Activated CD4-positive, alpha-beta T cell treated with anti-CD3 and anti-CD28 coated beads, Interleukin-2, amount 50 U/mL, for 1 hour (primary cell): ENCODE data around the gene EBI3.
"Not testable (repeated sequence)": the region's sequence is repeated elsewhere in the genome, so short reads cannot be mapped to it uniquely, and the experiment has no call there.

Experiments used
- DNase-seq: peaks from one replicate; pipeline ENCODE4 v3.0.0-alpha.2; 2020

EBI3 gene

DNA sequence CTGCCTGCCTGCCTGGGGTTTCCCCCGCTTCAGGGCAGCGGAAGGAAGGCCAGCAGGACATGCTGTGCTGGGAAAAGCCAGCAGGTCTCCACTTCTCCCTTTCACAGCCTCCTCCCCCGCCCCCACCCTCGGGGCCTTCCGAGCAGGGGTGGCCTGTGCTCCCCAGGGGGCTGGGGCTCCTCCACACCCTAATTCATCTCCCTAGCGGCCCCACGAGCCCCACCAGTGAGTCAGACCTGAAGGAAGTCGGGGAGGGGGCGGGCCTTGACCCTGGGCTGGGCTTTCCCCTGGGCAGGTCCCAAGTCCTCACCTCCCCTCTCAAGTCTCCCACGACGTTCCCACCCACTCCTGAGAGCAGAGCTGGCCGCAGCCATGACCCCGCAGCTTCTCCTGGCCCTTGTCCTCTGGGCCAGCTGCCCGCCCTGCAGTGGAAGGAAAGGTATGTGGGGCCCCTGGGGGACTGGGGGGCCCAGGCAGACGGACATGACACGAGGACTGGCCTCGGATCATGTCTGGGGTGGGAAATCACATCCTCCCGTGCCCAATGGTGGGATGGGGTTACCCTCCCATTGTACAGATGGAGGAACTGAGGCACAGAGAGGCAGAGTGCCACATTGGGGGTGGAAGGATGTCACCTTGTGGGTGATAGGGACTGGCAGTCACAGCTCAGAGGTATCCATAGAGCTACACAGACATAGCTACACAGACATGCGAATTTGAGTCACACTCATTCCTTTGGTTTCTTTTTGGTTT, at the start of gene EBI3:
EBI3 (plus strand) TSS at position 345 of the 753 bp plus-strand sequence; CDS start at position 373, 28 bp downstream.
- DNase-seq: no peak

DNA sequence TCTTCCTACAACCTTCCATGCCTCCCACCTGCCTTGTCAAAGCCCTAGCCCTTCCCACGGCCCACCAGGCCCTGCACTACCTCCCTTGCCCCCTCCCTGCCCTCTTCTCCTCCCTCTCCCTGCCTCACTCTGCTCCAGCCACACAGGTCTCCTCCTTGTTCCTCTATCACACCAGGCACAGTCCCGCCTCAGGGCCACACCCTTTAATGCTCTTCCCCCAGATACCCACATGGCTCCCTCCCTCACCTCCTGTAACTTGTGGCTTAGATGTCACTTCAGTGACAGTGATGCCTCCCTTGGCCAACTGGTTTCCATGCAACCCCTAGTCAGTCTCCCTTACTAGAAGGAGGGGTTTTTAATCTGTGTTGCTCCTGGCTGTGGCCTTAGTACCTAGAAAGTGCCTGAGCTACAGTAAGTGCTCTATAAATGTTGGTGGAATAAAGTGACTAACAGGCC, 48.2 kb upstream of the EBI3 start:
- DNase-seq: no peak

DNA sequence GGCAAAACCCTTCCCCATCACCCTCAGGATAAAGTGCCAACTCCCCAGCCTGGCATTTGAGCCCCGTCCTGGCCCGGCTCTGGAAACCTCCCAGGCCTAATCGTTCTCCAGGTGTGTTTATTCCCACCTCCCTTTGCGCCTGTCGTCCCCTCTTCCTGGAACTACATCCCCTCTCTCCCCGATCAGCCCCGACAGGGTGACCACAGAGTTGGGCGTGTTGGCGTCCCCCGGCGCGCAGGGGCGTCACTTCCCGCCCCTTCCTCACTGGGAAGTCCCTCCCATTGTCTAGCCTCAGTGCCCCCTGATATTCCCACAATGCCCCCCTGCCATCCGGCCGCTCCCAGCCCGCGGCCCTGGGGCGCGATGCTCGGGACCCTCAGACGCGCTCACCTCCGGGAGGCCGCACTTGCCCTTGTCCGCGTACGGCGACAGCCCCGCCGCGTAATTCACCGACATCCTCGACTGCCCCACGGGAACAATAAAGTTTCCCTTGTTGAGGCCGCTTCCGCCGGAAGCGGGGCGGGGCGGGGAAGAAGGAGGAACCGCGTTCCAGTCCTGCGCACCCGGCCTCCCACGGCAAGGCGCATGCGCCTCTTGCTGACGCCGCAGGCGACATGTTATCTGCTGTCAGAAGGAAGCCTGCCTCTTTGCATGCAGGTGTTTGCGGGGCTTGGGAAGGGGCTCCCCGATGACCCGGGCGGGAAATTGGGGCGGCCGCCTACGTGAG, 47.1 kb upstream of the EBI3 start, which contains the start of the genes ANKRD24 and SIRT6:
ANKRD24 (plus strand) TSS at position 606 of the 727 bp plus-strand sequence. CDS start 3,737 bp downstream, outside the sequence.
SIRT6 (minus strand) TSS at position 480 of the 727 bp plus-strand sequence; CDS start at position 456, 24 bp downstream.
- peak; percentile 94 for DNase-seq

DNA sequence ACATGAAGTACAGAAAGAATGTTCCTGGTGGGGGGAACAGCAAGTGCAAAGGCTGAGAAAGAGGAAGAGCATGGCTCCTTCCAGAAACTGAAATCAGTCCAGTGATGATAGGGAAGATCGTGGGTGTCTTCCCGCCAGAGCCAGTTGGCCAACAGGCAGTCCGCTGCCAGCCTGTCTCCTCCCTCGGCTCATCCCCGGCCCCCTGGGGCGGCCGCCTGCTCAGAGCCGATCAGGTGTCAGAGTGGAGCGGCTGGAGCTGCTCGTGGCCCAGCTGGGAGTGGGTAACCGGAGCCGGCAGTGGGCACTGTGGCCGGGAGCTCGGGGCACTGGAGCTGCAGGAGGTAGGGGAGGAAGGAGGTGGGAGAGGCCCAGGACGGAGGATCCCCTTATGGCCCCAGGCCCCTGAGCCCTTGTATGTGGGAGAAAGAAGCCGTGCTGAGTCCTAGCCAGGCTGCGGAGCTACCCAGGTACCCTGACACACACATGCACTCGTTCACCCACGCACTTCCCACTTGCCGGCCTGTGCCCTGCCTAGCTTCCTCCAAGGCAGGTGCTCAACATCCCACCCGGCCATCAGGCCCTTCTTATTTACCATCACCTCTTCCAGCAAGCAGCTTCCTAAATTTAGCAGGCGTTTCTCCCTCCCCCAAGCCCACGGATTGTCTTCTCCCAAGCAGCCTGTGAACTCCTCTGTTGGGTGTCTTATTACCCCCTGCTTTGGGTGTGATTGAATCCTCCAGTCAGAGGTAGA, 45.2 kb upstream of the EBI3 start:
- DNase-seq: no peak

DNA sequence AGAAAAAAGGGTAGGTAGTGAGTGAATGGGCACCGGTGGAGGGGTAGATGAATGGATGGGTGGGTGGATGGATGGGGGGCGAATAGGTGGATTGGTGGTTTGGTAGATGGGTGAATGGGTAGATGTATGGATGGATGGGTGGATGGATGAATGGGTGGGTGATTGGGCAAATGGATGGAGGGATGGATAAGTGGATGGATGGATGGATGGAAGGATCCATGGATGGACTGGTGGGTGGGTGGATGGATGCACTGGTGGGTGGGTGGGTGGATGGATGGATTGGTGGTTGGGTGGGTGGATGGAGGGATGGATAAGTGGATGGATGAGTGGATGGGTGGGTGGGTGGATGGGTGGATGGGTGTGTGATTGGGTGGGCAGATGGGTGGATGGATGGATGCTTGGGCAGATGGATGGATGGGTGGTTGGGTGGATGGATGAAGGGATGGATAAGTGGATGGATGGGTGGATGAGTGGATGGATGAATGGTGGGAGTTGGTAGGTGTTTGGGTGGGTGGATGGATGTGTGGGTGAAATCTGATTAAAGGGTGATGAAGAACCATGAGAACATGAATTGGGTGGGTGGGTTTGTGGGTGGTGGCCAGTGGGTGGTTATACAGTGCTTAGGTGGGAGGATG, 44.5 kb upstream of the EBI3 start:
- no peak for DNase-seq

DNA sequence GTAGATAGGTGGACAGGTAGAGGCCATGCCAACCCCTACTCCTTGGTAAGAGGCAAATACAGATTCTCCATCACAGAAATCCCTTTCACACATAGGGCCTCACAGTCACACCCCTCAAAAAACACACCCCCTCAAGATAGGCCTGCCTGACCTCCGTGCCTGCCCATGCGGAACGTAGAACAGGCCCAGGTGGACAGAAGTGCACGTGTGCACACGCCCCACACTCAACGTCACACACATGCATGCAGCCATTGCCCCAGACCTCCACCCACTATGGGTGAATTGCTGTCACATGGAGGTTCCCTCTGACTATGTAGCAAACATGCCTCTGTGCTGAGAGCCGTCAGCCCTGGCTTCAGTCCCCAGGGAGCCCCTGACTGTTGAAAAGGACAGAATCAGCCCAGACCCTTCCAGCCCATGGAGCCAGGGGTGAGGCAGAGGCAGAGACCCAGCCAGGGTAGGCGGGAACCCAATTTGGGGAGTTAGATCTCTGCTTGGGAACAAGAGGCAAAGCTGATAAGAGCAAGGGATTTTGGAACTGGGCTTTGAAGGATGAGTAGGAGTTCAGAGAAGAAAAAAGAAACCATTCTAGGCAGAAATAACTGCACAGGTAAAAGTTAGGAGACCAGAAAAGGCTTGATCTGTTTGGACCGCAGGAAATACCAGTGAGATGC, 43.8 kb upstream of the EBI3 start:
- no peak for DNase-seq

DNA sequence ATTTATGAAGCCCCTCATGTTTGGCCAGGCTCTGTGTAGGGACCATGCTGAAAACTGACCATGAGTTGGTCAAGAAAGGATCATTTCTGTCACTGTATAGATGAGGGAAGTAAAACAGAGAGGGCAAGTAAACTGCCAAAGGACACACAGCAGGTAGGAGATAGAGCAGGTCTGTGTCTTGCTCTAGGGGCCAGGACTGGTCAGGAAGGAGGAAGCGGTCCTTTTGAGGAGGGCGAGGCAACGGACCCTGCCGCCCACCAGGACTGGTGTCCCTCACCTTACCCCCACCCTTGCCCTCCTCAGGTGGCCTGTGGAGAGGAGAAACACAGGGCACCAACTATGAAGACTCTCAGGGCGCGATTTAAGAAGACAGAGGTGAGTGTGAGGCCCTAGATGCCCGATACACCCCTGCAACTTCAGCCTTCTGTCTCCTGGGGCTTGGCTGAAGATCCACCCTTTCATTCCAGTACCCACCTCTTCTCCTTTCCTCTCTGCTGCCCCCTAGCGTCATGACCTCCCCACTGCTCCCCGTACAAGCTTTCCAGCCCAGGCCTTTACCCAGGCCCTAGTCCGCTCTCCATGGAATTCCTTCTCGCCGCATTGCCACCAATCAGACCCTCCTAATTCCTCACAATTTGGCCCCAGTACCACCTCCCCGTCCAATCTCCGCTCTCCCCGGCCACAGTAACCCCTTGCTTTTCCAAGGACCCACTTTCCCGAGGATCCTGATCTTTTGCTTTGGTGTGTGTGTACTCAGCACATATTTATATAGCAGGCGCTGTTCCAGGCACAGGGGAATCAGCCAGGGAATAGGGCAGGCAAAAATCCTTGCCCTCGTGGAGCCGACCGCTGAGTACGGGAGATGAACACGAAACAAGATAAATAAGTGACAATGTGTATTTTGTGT, 43.0 kb upstream of the EBI3 start:
- peak; percentile 76 for DNase-seq

DNA sequence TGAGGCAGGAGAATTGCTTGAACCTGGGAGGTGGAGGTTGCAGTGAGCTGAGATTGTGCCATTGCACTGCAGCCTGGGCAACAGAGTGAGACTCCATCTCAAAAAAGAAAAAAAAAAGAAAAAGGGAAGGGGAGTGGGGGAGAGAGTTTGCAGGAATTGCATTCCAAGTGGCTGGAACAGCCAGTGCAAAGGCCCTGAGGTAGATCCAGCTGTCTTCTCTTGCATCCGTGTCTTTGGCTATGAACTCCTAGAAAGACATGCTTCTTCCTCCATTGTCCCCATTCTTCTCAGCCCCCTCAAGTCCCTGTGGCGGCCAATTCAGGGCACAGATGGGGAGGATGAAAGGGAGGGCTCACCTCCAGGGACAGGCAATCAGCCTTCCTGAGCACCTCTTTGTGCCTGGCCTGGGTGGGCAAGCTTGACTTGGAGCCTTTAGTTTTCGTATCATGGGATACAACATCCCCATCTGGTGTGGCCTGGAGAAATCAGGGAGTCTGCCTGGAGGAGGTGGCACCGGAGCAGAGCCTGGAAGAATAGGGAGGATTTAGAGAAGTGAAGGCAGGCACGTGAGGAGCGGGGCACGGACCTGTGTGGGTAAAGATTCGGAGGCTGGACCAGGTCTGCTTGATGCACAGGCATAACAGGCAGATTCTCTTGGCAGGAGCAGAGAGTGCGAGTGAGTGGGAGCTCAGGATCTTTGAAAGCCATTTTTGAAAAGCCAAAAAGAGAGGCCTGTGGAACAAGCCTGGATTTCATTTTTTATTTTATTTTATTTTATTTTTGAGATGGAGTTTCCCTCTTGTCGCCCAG, 41.8 kb upstream of the EBI3 start:
- DNase-seq: no peak

DNA sequence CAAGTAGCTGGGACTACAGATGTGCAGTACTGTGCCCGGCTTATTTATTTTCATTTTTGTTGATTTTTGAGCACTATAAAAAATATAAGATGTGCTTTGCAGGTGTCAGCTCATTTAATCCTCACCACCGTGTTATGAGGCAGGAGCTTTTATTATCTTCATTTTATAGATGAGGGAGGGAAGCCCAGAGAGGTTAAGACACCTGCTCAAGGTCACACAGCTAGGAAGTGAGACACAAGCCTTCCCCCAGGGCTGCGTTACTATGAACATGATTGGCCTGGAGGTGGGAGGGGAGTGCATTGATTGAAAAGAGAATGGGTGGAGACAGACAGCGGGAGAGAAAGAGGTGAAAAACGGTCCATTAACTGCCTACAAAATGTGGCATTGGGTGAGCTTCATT, 39.7 kb upstream of the EBI3 start:
- DNase-seq: no peak

DNA sequence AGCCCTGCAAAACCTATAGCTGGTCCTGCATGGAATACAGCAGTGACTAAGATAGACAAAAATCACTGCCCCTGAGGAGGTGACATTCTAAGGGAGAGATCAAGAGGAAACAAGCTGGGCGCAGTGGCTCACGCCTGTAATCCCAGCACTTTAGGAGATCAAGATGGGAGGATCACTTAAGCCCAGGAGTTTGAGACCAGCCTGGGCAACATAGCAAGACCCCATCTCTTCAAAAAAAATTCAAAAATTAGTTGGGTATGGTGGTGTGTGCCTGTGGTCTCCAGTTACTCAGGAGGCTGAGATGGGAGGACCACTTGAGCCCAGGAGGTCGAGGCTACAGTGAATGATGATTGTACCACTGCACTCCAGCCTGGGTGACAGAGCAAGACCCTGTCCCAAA, 36.8 kb upstream of the EBI3 start:
- not testable (repeated sequence) for DNase-seq

DNA sequence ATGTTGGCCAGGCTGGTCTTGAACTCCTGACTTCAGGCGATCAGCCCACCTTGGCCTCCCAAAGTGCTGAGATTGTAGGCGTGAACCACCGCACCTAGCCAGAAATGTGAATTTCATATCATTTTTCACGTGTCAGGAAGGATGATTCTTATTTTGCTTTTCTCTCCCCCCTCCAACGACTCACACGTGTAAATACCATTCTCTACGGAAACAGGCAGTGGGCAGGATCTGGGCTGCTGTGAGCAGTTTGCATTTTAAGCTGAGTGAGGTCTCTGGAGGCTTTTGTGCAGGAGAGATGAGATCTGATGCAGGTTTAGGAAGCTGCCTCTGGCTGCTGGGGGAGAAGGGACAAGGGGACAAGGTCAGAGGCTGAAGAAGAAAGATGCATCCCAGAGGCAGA, 35.0 kb upstream of the EBI3 start:
- DNase-seq: no peak

DNA sequence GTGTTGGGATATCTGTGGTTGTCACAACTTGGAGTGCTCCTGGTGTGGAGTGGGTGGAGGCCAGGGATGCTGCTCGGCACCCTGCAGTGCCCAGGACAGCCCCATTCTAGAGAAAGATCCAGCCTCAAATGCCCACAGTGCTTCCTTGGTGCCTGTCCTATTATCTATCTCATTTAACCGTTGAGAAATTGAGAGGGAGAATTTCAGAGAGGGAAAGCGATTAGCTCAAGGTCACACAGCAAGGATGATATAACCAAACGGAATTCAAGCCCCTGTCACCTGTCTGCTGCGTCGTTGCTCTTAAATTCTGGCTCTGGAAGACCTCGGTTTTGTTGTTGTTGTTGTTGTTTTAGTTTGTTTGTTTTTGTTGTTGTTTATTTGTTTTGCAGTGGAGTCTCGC, 33.3 kb upstream of the EBI3 start:
- DNase-seq: no peak

DNA sequence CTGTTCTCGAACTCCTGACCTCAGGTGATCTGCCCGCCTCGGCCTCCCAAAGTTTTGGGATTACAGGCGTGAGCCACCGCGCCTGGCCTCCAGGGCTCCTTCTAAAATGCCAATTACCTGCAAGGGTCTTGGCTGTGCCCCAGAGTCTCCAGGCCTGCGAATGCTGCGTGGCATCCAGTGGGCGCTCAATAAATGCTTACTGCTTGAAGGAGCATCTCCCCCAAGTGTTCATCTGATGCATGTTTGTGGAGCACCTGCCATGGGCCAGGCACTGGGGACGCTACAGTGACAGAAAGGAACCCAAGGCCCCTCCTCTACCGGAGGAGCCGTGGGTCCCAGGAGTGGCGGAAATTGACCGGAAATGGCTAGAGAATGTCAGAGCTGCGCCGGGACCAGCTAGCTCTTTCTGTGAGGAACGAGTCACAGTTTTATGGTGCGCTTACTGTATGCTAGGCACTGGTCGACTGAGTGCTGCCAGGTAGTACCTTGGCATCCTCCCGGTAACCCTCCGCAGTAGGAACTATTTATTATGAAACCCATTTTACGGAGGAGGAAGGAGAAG, 32.7 kb upstream of the EBI3 start:
- no peak for DNase-seq

DNA sequence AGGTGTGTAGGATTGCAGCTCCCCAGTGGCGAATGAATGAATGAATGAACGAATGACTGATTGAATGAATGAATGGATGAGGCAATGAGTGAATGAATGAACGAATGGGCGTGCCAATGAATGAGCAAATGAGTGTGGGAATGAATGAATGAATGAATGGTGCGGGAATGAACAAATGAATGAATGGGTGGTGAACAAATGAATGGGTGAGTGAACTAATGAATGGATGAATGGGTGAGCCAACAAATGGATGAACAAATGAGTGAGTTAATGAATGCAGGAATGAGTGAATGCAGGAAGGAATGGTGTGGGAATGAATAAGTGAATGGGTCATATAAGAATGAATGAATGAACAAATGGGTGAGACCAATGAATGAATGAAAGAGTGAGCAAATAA, 32.1 kb upstream of the EBI3 start:
- no peak for DNase-seq

DNA sequence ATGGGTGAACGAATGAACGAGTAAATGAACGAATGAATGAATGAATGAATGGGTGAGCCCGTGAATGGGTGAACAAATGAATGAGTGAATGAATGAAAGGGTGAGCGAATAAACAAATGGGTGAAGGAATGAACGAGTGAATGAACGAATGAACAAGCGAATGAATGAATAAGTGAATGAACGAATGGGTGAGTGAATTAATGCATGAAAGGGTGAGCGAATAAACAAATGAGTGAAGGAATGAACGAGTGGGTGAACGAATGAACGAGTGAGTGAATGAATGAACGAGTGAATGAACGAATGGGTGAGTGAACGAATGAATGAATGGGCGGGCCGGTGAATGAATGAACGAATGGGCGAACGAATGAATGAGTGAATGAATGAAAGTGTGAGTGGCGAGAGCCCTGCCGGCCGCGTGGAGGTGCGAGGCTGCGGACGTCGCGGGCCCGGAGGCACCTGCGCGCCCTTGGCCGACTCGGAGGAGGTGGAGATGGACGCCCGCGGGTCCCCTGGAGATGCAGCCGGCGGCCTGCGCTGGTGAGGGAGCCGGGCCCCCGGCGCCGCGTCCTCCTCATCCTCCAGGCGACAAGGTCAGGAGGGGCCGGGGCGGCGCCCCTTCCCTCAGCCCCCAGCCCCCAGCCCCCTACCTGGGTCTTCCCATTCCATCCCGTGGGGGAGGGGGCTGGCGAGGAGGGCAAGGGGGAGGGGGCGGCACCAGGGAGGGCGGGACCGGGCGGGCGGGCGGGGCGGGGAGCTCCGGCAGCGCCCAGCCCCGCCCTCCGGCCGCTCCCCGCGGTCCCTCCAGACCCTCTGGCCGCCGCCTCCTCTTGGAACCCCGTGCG, 31.5 kb upstream of the EBI3 start:
- DNase-seq: no peak

DNA sequence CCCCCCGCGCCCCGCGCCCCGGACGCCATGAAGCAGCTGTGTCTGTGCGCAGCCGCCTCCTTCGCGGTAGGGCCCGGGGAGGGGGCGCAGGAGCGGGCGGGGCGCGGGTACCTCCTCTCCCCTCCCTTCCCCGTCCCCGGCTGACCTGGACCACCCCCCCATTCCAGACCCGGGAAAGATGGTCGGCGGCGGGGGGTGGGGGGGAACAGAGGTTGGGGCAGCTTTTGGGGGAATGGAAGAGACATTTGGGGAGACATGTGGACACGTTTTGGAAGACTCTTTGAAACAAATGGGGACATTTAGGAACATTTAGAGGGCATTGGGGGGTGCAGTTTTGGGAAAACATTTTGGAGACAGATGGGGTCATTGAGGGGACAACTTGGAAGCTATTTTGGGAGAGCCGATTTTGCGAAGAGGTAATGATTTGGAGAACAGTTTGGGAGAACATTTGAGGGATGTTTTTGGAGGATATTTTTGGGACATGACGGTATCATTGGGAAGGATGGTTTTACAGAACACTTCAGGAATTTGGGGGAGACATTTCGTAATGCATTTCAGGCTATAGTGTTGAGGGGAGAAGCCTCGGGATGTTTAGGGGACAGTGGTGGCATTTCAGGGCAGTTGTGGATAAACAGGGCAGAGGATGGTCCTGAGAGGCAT, 30.7 kb upstream of the EBI3 start:
- DNase-seq: no peak

DNA sequence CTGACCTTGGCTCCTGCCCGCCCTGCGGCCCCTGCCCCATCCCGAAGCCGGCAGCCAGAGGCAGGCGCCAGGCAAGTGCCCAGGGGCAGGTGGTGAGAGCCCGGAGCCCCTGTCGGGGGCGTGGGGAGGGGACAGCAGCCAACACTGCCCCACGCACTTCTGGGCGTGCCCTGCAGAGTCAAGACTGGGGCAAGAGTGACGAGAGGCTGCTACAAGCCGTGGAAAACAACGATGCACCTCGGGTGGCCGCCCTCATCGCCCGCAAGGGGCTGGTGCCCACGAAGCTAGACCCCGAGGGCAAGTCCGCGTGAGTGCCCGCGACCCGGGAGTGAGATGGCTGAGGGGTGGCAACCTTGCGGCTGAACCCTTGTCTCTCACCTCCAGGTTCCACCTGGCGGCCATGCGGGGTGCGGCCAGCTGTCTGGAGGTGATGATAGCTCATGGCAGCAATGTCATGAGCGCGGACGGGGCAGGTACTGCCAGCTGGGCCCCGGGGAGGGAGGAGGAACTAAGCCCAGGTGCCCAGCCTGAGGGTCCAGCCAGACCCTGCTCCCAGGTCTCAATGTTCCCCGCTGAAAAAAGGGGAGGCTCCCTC, 29.5 kb upstream of the EBI3 start:
- DNase-seq: no peak

DNA sequence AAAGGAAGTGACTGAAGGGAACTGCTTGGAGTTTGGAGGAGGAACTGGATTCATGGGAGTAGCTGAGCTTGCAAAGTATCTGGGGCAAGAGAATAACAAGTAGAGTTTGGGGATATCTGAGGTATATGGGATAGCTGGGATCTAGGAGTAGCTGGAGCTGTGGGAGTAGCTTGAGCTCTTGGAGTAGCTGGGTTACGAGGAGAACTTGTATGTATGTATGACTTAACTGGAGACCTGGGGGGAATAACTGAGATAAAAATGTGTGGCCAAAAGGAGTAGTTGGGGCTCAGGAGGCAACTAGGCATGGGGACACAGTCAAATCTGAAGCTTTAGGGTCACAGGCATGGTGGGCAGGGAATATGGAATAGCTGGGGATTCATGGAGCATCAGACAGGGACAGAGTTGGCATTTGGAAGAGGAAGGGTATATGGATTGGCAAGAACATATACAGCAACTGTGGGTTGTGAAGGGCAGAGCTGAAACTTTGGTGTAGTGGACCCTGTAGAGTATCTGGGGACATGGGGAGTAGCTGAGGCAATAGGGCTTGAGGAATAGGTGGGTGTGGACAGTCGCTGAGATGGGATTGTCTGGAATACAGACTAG, 28.3 kb upstream of the EBI3 start:
- DNase-seq: no peak
